ENCODE measurements around the gene SURF6. TPM values are rescaled to one million over a fixed set of nuclear protein-coding genes. Genes with fewer than 3 reads are reported as not detected.
"Not testable (repeated sequence)": the region's sequence is repeated elsewhere in the genome, so short reads cannot be mapped to it uniquely, and the experiment has no call there.

SURF6 gene
- total RNA-seq, 2 experiments from 2014 or later, result 15.1 to 15.9 TPM

GRCh38 chr9:133339641-133340040 lies 3.7 kb upstream of the SURF6 start:
- intact Hi-C loops (cut with DNase I, micrococcal nuclease), result loop anchor here in 1 of 2 experiments (5.0 to 10.0 kb wide), 4 partner anchors 138 to 935 kb away; partner anchors contain the start of genes GTF3C4, SLC2A6 and TTF1
- H3K4me1 Mint-ChIP-seq (ENCODE audit: low read depth), result peaks cover 32% of the 10 kb centered on the region
- no peak for DNase-seq
- TF ChIP-seq, protein P1, sequence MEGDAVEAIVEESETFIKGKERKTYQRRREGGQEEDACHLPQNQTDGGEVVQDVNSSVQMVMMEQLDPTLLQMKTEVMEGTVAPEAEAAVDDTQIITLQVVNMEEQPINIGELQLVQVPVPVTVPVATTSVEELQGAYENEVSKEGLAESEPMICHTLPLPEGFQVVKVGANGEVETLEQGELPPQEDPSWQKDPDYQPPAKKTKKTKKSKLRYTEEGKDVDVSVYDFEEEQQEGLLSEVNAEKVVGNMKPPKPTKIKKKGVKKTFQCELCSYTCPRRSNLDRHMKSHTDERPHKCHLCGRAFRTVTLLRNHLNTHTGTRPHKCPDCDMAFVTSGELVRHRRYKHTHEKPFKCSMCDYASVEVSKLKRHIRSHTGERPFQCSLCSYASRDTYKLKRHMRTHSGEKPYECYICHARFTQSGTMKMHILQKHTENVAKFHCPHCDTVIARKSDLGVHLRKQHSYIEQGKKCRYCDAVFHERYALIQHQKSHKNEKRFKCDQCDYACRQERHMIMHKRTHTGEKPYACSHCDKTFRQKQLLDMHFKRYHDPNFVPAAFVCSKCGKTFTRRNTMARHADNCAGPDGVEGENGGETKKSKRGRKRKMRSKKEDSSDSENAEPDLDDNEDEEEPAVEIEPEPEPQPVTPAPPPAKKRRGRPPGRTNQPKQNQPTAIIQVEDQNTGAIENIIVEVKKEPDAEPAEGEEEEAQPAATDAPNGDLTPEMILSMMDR (IDR thresholded peaks at IDR 0.05), result no peak
- H3K36me3 Mint-ChIP-seq (ENCODE audit: low read depth), result peaks cover 50% of the 10 kb centered on the region
- H3K27me3 Mint-ChIP-seq, result no peaks in the 10 kb centered on the region
- ChIA-PET POLR2A (interaction anchor here (1.0 to 1.6 kb wide), 3 partner anchors 8 to 16 kb away, joined by 3 to 5 read pairs (median 5); partner anchors contain the start of genes MED22 and RPL7A), CTCF (no interaction called here)
- Histone ChIP-seq H3K4me1 (ENCODE audit: insufficient read depth, low read length) (peaks cover 43% of the 10 kb centered on the region), H3K9me3 (ENCODE audit: control insufficient read depth in 1 of 2, insufficient read depth in 1 of 2, low read length in 2 of 2) (no peaks in the 10 kb centered on the region), H3K36me3 (ENCODE audit: insufficient read depth, low read length) (peaks cover 46% of the 10 kb centered on the region), H3K27me3 (ENCODE audit: control insufficient read depth in 1 of 2, insufficient read depth in 2 of 2, low read length in 2 of 2) (no peaks in the 10 kb centered on the region), H3K27ac (ENCODE audit: low read depth in 1 of 2, low read length in 2 of 2) (no peak overlapping the region), H3K4me3 (ENCODE audit: low read length) (no peak overlapping the region)
- H3K9me3 Mint-ChIP-seq, result no peaks in the 10 kb centered on the region
- H3K4me3 Mint-ChIP-seq, result no peak overlapping the region
- ATAC-seq (ENCODE audit: poor library complexity), result no peak
- peak overlapping the region; percentile 47 for H3K27ac Mint-ChIP-seq

DNA sequence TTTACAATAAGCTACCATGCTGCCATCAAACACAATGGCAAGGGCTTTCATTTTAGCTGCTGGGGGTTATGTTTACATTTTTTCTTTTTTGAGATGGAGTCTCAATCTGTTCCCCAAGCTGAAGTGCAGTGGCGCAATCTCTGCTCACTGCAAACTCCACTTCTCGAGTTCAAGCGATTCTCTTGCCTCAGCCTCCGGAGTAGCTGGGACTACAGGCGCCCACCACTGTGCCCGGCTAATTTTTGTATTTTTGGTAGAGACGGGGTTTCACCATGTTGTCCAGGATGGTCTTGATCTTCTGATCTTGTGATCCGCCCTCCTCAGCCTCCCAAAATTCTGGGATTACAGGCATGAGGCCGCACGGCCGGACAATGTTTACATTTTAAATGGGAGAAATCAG lies 1.1 kb downstream of the SURF6 start:
- not testable (repeated sequence) for DNase-seq

GRCh38 chr9:133334161-133334560 lies 1.8 kb downstream of the SURF6 start:
- peaks cover 44% of the 10 kb centered on the region for H3K36me3 ChIP-seq (ENCODE audit: insufficient read depth, low read length)
- DNase-seq, result no peak
- no peaks in the 10 kb centered on the region for H3K9me3 ChIP-seq (ENCODE audit: control insufficient read depth in 1 of 2, insufficient read depth in 1 of 2, low read length in 2 of 2)
- POLR2A ChIA-PET, result interaction anchor here (1.1 to 3.2 kb wide), 3 partner anchors 14 to 186 kb away, joined by 3 to 19 read pairs (median 16); partner anchors contain the start of genes MED22, RPL7A and STKLD1
- Mint-ChIP-seq H3K4me3 (no peak overlapping the region), H3K27me3 (no peaks in the 10 kb centered on the region), H3K9me3 (no peaks in the 10 kb centered on the region), H3K27ac (no peak overlapping the region), H3K4me1 (ENCODE audit: low read depth) (peaks cover 17% of the 10 kb centered on the region), H3K36me3 (ENCODE audit: low read depth) (peaks cover 65% of the 10 kb centered on the region)
- intact Hi-C loops (cut with DNase I, micrococcal nuclease), result loop anchor here in 1 of 2 experiments (5.0 kb wide), 2 partner anchors 302 to 387 kb away; partner anchors contain the start of gene GTF3C5
- H3K4me3 ChIP-seq (ENCODE audit: low read length), result no peak overlapping the region
- CTCF ChIA-PET, result interaction anchor here (1.0 kb wide), 1 partner anchor 153 kb away, joined by 3 read pairs; no protein-coding TSS in a partner anchor
- TF ChIP-seq, protein P1 (IDR thresholded peaks at IDR 0.05), result no peak
- ATAC-seq (ENCODE audit: poor library complexity), result no peak
- peaks cover 37% of the 10 kb centered on the region for H3K4me1 ChIP-seq (ENCODE audit: insufficient read depth, low read length)
- no peak overlapping the region for H3K27ac ChIP-seq (ENCODE audit: low read depth in 1 of 2, low read length in 2 of 2)
- no peaks in the 10 kb centered on the region for H3K27me3 ChIP-seq (ENCODE audit: control insufficient read depth in 1 of 2, insufficient read depth in 2 of 2, low read length in 2 of 2)

More for the DNA sequence above, 1.1 kb downstream of the SURF6 start:
- peaks cover 42% of the 10 kb centered on the region for H3K4me1 ChIP-seq (ENCODE audit: insufficient read depth, low read length)
- Mint-ChIP-seq H3K27ac (peak overlapping the region; percentile 91), H3K4me3 (peak overlapping the region; percentile 97), H3K36me3 (ENCODE audit: low read depth) (peaks cover 68% of the 10 kb centered on the region), H3K4me1 (ENCODE audit: low read depth) (peaks cover 23% of the 10 kb centered on the region)
- POLR2A ChIA-PET, result interaction anchor here (1.1 to 3.2 kb wide), 4 partner anchors 13 to 187 kb away, joined by 3 to 19 read pairs (median 10); partner anchors contain the start of genes MED22, RPL7A and STKLD1
- H3K27me3 ChIP-seq (ENCODE audit: control insufficient read depth in 1 of 2, insufficient read depth in 2 of 2, low read length in 2 of 2); H3K27ac ChIP-seq (ENCODE audit: low read depth in 1 of 2, low read length in 2 of 2); H3K27me3 Mint-ChIP-seq; H3K9me3 ChIP-seq (ENCODE audit: control insufficient read depth in 1 of 2, insufficient read depth in 1 of 2, low read length in 2 of 2); H3K9me3 Mint-ChIP-seq; ATAC-seq (ENCODE audit: poor library complexity): not testable (repeated sequence)
- intact Hi-C loops (cut with DNase I, micrococcal nuclease), result loop anchor here in 1 of 2 experiments (5.0 kb wide), 5 partner anchors 142 to 663 kb away; partner anchors contain the start of genes GTF3C4, GTF3C5 and SLC2A6
- peaks cover 51% of the 10 kb centered on the region for H3K36me3 ChIP-seq (ENCODE audit: insufficient read depth, low read length)
- CTCF ChIA-PET, result interaction anchor here (1.0 kb wide), 1 partner anchor 152 kb away, joined by 3 read pairs; no protein-coding TSS in a partner anchor
- peak overlapping the region; percentile 86 for H3K4me3 ChIP-seq (ENCODE audit: low read length)
